ENCODE measurements around the gene RGCC.

GRCh38 chr13:41495044-41495443 is 37.7 kb downstream of the RGCC start:
- TF ChIP-seq ZNF239 (tag by site-specific recombination; IDR thresholded peaks at IDR 0.05) (no peak), YY1 (tag by site-specific recombination; IDR thresholded peaks at IDR 0.05) (no peak), CTCF (tag by site-specific recombination; IDR thresholded peaks at IDR 0.05) (no peak), ZNF175 (tag by site-specific recombination; IDR thresholded peaks at IDR 0.05) (no peak), TCF7L2 (IDR thresholded peaks at IDR 0.05; ENCODE audit: borderline replicate concordance, low read depth, low read length) (no peak), ZBTB11 (tag by site-specific recombination; conservative IDR thresholded peaks at IDR 0.05; ENCODE audit: low read depth) (no peak), ZSCAN30 (tag by site-specific recombination; IDR thresholded peaks at IDR 0.05) (no peak), ZNF10 (tag by site-specific recombination; IDR thresholded peaks at IDR 0.05) (no peak), INSM2 (tag by site-specific recombination; IDR thresholded peaks at IDR 0.05) (no peak), ZBTB10 (tag by site-specific recombination; IDR thresholded peaks at IDR 0.05) (no peak), ZBTB7A (tag by site-specific recombination; IDR thresholded peaks at IDR 0.05; ENCODE audit: low read depth) (no peak), ATF2 (tag by site-specific recombination; IDR thresholded peaks at IDR 0.05; ENCODE audit: low read depth) (no peak), ZNF426 (tag by site-specific recombination; IDR thresholded peaks at IDR 0.05) (no peak)

Measured in HEK293 (cell line).